OCI-LY1 (cell line): ENCODE measurements around the gene DGKG.

Experiments
- H2AFZ ChIP-seq: fragments of 200-600 bp; sonication (generic), shearing (Covaris generic); 2 replicates; pipeline ENCODE4 v1.6.0; 2014; ENCODE audit warnings: antibody characterized with exemption, mild to moderate bottlenecking, low read length
- H3F3A ChIP-seq: fragments of 200-600 bp; sonication (generic), shearing (Covaris generic); 2 replicates; pipeline ENCODE4 v1.6.0; 2014; ENCODE audit warnings: mild to moderate bottlenecking, antibody characterized with exemption, low read length, moderate library complexity; ENCODE audit not compliant: insufficient read depth
- H3K27ac ChIP-seq: fragments of 200-600 bp; sonication (generic); 2 replicates; pipeline ENCODE4 v1.5.1; 2014; ENCODE audit warnings: low read length, mixed run types, mild to moderate bottlenecking, low read depth; ENCODE audit not compliant: poor library complexity, severe bottlenecking
- H3K27me3 ChIP-seq: fragments of 200-600 bp; sonication (generic); 2 replicates; pipeline ENCODE4 v1.6.0; 2014; ENCODE audit warnings: antibody characterized with exemption, mild to moderate bottlenecking, low read length, moderate library complexity; ENCODE audit not compliant: insufficient read depth
- H3K36me3 ChIP-seq: fragments of 200-600 bp; sonication (generic); 2 replicates; pipeline ENCODE4 v1.6.1; 2014; ENCODE audit warnings: mild to moderate bottlenecking, antibody characterized with exemption, low read length, moderate library complexity, mixed read lengths; ENCODE audit not compliant: insufficient read depth
- H3K4me1 ChIP-seq: fragments of 200-600 bp; sonication (generic); 2 replicates; pipeline ENCODE4 v1.5.1; 2014; ENCODE audit warnings: mild to moderate bottlenecking, low read length, moderate library complexity; ENCODE audit not compliant: insufficient read depth, severe bottlenecking
- H3K4me2 ChIP-seq: fragments of 200-600 bp; sonication (generic), shearing (Covaris generic); 2 replicates; pipeline ENCODE4 v1.6.1; 2014; ENCODE audit warnings: low read length
- H3K4me3 ChIP-seq: fragments of 200-600 bp; sonication (generic); 2 replicates; pipeline ENCODE4 v1.5.1; 2014; ENCODE audit warnings: low read length, low read depth, mild to moderate bottlenecking, mixed read lengths; ENCODE audit not compliant: poor library complexity, severe bottlenecking
- H3K79me2 ChIP-seq: fragments of 200-600 bp; shearing (Covaris generic); 2 replicates; pipeline ENCODE4 v1.6.1; 2016; ENCODE audit warnings: mixed run types, low read length, mixed read lengths; ENCODE audit not compliant: insufficient read depth
- H3K9ac ChIP-seq: fragments of 200-600 bp; sonication (generic), shearing (Covaris generic); 2 replicates; pipeline ENCODE4 v1.6.1; 2014; ENCODE audit warnings: mild to moderate bottlenecking, low read length, mixed read lengths
- H3K9me2 ChIP-seq: fragments of 200-600 bp; sonication (generic), shearing (Covaris generic); 2 replicates; pipeline ENCODE4 v1.6.1; 2014; ENCODE audit warnings: low read depth, mild to moderate bottlenecking, low read length, mixed read lengths
- H3K9me3 ChIP-seq: fragments of 200-600 bp; shearing (Covaris generic); 2 replicates; pipeline ENCODE4 v1.6.1; 2014; ENCODE audit warnings: low read length, mixed read lengths
- H4K20me1 ChIP-seq: fragments of 200-600 bp; sonication (generic), shearing (Covaris generic); 2 replicates; pipeline ENCODE4 v1.6.0; 2016; ENCODE audit warnings: mild to moderate bottlenecking, low read length; ENCODE audit not compliant: insufficient read depth
- EZH2 ChIP-seq: fragments of 200-600 bp; sonication (generic), shearing (Covaris generic); IDR thresholded peaks from 2 replicates; pipeline ENCODE4 v1.8.0; 2017; ENCODE audit warnings: borderline replicate concordance, mixed run types, mild to moderate bottlenecking, antibody characterized with exemption, low read length, moderate library complexity, mixed read lengths
- TF ChIP-seq, protein P1 (sequence below): fragments of 200-600 bp; sonication (generic), shearing (Covaris generic); IDR thresholded peaks from 2 replicates; pipeline ENCODE4 v1.5.1; 2017; ENCODE audit warnings: mild to moderate bottlenecking, antibody characterized with exemption, low read length, moderate library complexity, mixed read lengths

Gene DGKG

DNA sequence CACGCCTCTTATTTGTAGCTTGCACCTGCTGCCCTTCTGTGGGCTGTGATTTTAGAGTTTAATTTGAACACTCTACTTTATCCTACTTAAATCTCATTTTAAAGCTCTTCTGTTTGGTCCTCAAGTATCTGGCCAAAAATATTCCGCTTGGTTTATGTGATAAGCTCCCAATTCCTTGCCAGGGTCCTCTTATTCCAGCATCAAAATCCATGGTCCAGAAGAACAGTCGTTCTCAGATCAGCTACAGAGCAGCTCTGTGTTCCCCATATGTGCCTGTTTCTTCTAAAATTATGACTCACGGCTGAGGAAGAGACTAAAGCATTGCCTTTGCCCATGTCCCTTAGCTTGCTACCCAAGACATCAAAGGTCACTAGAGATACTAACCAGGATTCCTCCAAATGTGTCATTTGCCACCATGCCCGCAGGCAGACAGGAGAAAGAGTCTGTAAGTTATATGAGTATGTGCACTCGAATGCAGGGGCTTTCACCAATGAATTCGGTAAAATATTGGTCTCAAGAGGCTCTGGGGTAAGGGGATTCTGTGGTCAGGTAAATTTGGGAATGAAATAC is 137.9 kb downstream of the DGKG start:
- no peaks in the 10 kb centered on the region for H3F3A ChIP-seq
- no peaks in the 10 kb centered on the region for H3K9me2 ChIP-seq
- TF ChIP-seq, protein P1, sequence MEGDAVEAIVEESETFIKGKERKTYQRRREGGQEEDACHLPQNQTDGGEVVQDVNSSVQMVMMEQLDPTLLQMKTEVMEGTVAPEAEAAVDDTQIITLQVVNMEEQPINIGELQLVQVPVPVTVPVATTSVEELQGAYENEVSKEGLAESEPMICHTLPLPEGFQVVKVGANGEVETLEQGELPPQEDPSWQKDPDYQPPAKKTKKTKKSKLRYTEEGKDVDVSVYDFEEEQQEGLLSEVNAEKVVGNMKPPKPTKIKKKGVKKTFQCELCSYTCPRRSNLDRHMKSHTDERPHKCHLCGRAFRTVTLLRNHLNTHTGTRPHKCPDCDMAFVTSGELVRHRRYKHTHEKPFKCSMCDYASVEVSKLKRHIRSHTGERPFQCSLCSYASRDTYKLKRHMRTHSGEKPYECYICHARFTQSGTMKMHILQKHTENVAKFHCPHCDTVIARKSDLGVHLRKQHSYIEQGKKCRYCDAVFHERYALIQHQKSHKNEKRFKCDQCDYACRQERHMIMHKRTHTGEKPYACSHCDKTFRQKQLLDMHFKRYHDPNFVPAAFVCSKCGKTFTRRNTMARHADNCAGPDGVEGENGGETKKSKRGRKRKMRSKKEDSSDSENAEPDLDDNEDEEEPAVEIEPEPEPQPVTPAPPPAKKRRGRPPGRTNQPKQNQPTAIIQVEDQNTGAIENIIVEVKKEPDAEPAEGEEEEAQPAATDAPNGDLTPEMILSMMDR = no peak
- TF ChIP-seq EZH2 = no peak
- no peaks in the 10 kb centered on the region; the same call in 1 of the 2 replicates for H3K27me3 ChIP-seq
- H3K9ac ChIP-seq = no peak overlapping the region
- H3K4me3 ChIP-seq = no peak overlapping the region
- H3K27ac ChIP-seq = no peak overlapping the region
- no peaks in the 10 kb centered on the region for H3K79me2 ChIP-seq
- no peak overlapping the region for H2AFZ ChIP-seq
- H3K4me2 ChIP-seq = no peak overlapping the region
- H4K20me1 ChIP-seq = no peaks in the 10 kb centered on the region
- H3K36me3 ChIP-seq = no peaks in the 10 kb centered on the region
- no peaks in the 10 kb centered on the region for H3K4me1 ChIP-seq
- H3K9me3 ChIP-seq = no peaks in the 10 kb centered on the region

DNA sequence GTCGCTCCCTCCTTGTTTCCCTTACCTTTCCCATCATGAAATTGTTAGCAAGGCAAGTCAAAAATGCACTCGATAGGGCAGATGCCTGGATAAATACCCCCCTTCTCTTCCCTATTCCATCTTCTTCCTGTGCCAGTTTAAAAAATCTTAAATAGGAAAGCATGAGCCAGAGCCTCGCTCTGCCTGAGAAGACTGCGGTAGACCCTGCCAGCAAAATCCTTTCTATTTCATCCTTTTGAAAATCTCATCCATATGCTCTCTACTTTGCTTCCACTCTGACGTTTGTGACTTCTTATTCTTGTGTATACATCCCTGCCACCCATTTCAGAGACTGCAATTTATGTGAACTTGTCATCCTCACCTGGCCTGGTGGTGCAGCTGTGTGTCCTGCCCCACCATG is 138.6 kb downstream of the DGKG start:
- no peak for TF ChIP-seq EZH2
- TF ChIP-seq, protein P1 = no peak
- Histone ChIP-seq H3K36me3 (no peaks in the 10 kb centered on the region), H3K4me3 (no peak overlapping the region), H3K4me2 (no peak overlapping the region), H3K9ac (no peak overlapping the region), H3F3A (no peaks in the 10 kb centered on the region), H2AFZ (no peak overlapping the region), H3K27me3 (no peaks in the 10 kb centered on the region; the same call in 1 of the 2 replicates), H3K4me1 (no peaks in the 10 kb centered on the region), H3K27ac (no peak overlapping the region), H3K79me2 (no peaks in the 10 kb centered on the region), H3K9me2 (no peaks in the 10 kb centered on the region), H4K20me1 (no peaks in the 10 kb centered on the region), H3K9me3 (no peaks in the 10 kb centered on the region)

DNA sequence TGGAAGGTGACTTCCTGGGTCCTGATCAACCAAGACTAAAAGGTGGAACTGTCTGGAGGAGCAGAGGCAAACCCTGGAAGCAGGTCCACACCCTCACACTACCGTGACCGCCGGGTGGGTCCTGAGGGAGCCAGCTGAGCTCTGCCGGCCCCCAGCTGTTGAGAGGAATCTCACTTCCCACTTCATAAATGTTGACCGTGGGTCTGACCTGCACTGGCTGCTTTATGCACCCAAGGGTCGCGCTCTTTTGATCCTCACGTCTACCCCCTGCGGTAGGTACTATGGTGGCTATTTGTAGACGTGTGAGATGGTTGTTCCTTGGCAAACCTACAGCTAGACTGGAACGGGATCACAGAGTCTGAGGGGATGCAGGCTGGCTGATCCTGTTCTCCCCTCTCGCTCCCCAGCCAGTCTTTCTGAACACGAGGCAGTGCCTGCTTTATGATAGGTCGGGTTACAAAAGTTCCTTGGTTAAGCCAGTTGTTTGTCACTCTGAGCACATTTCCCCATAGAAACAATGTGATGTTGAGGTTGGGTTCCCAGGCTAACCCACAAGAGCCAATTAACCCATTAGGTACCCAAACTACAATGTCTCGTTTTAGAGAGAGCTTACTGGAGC is 140.2 kb downstream of the DGKG start:
- Histone ChIP-seq H3K9me2 (no peaks in the 10 kb centered on the region), H3K4me3 (no peak overlapping the region), H3K4me2 (no peak overlapping the region), H3K9me3 (no peaks in the 10 kb centered on the region), H4K20me1 (no peaks in the 10 kb centered on the region), H2AFZ (no peak overlapping the region), H3K27ac (no peak overlapping the region), H3F3A (no peaks in the 10 kb centered on the region), H3K36me3 (no peaks in the 10 kb centered on the region), H3K27me3 (0 out of 2 replicates have a peak, but pooled peaks cover 4% of the 10 kb centered on the region), H3K79me2 (no peaks in the 10 kb centered on the region), H3K4me1 (no peaks in the 10 kb centered on the region), H3K9ac (no peak overlapping the region)
- TF ChIP-seq EZH2 = no peak
